Astrocyte (in vitro differentiated cells and primary cell): ENCODE results near the gene VEGFA.

Experiments
- EZH2 ChIP-seq: IDR thresholded peaks from 2 replicates; pipeline ENCODE4 v1.6.1; 2012; ENCODE audit warnings: mild to moderate bottlenecking, low read length, inconsistent platforms; ENCODE audit not compliant: insufficient read depth
- TF ChIP-seq, protein P1 (sequence below): IDR thresholded peaks from 2 replicates; pipeline ENCODE4 v1.5.1; 2011; ENCODE audit warnings: low read depth, mild to moderate bottlenecking, inconsistent platforms, low read length, moderate library complexity; ENCODE audit not compliant: insufficient read depth

DNA sequence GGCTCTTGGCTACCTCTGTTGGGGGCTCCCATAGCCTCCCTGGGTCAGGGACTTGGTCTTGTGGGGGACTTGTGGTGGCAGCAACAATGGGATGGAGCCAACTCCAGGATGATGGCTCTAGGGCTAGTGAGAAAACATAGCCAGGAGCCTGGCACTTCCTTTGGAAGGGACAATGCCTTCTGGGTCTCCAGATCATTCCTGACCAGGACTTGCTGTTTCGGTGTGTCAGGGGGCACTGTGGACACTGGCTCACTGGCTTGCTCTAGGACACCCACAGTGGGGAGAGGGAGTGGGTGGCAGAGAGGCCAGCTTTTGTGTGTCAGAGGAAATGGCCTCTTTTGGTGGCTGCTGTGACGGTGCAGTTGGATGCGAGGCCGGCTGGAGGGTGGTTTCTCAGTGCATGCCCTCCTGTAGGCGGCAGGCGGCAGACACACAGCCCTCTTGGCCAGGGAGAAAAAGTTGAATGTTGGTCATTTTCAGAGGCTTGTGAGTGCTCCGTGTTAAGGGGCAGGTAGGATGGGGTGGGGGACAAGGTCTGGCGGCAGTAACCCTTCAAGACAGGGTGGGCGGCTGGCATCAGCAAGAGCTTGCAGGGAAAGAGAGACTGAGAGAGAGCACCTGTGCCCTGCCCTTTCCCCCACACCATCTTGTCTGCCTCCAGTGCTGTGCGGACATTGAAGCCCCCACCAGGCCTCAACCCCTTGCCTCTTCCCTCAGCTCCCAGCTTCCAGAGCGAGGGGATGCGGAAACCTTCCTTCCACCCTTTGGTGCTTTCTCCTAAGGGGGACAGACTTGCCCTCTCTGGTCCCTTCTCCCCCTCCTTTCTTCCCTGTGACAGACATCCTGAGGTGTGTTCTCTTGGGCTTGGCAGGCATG, 9.2 kb downstream of the VEGFA start:
- no peak for TF ChIP-seq EZH2
- TF ChIP-seq, protein P1, sequence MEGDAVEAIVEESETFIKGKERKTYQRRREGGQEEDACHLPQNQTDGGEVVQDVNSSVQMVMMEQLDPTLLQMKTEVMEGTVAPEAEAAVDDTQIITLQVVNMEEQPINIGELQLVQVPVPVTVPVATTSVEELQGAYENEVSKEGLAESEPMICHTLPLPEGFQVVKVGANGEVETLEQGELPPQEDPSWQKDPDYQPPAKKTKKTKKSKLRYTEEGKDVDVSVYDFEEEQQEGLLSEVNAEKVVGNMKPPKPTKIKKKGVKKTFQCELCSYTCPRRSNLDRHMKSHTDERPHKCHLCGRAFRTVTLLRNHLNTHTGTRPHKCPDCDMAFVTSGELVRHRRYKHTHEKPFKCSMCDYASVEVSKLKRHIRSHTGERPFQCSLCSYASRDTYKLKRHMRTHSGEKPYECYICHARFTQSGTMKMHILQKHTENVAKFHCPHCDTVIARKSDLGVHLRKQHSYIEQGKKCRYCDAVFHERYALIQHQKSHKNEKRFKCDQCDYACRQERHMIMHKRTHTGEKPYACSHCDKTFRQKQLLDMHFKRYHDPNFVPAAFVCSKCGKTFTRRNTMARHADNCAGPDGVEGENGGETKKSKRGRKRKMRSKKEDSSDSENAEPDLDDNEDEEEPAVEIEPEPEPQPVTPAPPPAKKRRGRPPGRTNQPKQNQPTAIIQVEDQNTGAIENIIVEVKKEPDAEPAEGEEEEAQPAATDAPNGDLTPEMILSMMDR = no peak
